Suprapubic skin (tissue), 4 donors: ENCODE data around the gene POF1B. TPM values are rescaled to one million over a fixed set of nuclear protein-coding genes. Genes with fewer than 3 reads are reported as not detected.
"Not testable (repeated sequence)": the region's sequence is repeated elsewhere in the genome, so short reads cannot be mapped to it uniquely, and the experiment has no call there.

Experiments used
- DNase-seq, 2 donors: peaks; one replicate each; pipeline ENCODE4 v3.0.0-alpha.2; 2019; ENCODE audit warnings: low spot score in 2 of 2
- H3K27ac ChIP-seq: fragments of 200-600 bp; sonication (generic); one replicate; pipeline ENCODE4 v1.5.1; 2019
- H3K27me3 ChIP-seq: fragments of 200-600 bp; sonication (generic); one replicate; pipeline ENCODE4 v1.5.1; 2019
- H3K36me3 ChIP-seq: fragments of 200-600 bp; sonication (generic); one replicate; pipeline ENCODE4 v1.5.1; 2019
- H3K4me1 ChIP-seq: fragments of 200-600 bp; sonication (generic); one replicate; pipeline ENCODE4 v1.5.1; 2019
- H3K4me3 ChIP-seq: fragments of 200-600 bp; sonication (generic); one replicate; pipeline ENCODE4 v1.5.1; 2019; ENCODE audit warnings: mild to moderate bottlenecking
- H3K9me3 ChIP-seq: fragments of 200-600 bp; sonication (generic); one replicate; pipeline ENCODE4 v1.5.1; 2019
- EP300 ChIP-seq: sonication (generic); formaldehyde crosslinking; IDR thresholded peaks from one replicate; pipeline ENCODE4 v1.6.1; 2017; ENCODE audit warnings: antibody characterized with exemption
- POLR2A ChIP-seq, 2 donors: fragments of 450-650 bp; IDR thresholded peaks; one replicate each; pipeline ENCODE4 v1.6.1; 2017; ENCODE audit warnings: antibody characterized with exemption in 2 of 2, mild to moderate bottlenecking in 2 of 2, moderate library complexity in 2 of 2
- POLR2AphosphoS5 ChIP-seq, 3 donors: sonication (generic); formaldehyde crosslinking; IDR thresholded peaks; one replicate each; pipeline ENCODE4 v1.6.1; 2017; ENCODE audit warnings: antibody characterized with exemption in 3 of 3
- WGBS: methylation state at CpG from one replicate; pipeline ENCODE4 v1.1.5; 2018; 5-methylcytosine and 5-hydroxymethylcytosine counted together
- total RNA-seq, 4 donors: library from RNA; depleted of rRNA; stranded (reverse); fragments of >200 nt; gene quantifications; one replicate each; pipeline ENCODE4 v1.1.0, GENCODE V29; 2016
- TF ChIP-seq, protein P1 (sequence below), 2 donors: fragments of 200-600 bp in 1 of 2; fragments of 450-650 bp in 1 of 2; sonication (generic) in 1 of 2; IDR thresholded peaks; one replicate each; pipeline ENCODE4 v1.5.1; 2016 to 2019; ENCODE audit warnings: antibody characterized with exemption in 2 of 2, mild to moderate bottlenecking in 1 of 2, moderate library complexity in 1 of 2

Gene POF1B
- total RNA-seq, 4 donors from 2014 or later = 139 to 330 (median 304) TPM

- no peak overlapping the region for H3K27ac ChIP-seq
- H3K4me3 ChIP-seq = no peak overlapping the region
- H3K4me1 ChIP-seq = no peaks in the 10 kb centered on the region
- H3K27me3 ChIP-seq = no peaks in the 10 kb centered on the region
- DNase-seq = no peak
- H3K36me3 ChIP-seq = no peaks in the 10 kb centered on the region
- 79% methylated on average over 7 of the region's 7 CpGs for WGBS
- TF ChIP-seq EP300 (no peak), POLR2AphosphoS5 (IDR thresholded peaks at IDR 0.05) (no peak), POLR2A (IDR thresholded peaks at IDR 0.05) (no peak)
- TF ChIP-seq, protein P1, sequence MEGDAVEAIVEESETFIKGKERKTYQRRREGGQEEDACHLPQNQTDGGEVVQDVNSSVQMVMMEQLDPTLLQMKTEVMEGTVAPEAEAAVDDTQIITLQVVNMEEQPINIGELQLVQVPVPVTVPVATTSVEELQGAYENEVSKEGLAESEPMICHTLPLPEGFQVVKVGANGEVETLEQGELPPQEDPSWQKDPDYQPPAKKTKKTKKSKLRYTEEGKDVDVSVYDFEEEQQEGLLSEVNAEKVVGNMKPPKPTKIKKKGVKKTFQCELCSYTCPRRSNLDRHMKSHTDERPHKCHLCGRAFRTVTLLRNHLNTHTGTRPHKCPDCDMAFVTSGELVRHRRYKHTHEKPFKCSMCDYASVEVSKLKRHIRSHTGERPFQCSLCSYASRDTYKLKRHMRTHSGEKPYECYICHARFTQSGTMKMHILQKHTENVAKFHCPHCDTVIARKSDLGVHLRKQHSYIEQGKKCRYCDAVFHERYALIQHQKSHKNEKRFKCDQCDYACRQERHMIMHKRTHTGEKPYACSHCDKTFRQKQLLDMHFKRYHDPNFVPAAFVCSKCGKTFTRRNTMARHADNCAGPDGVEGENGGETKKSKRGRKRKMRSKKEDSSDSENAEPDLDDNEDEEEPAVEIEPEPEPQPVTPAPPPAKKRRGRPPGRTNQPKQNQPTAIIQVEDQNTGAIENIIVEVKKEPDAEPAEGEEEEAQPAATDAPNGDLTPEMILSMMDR (IDR thresholded peaks at IDR 0.05) = no peak
- H3K9me3 ChIP-seq = no peaks in the 10 kb centered on the region
These were observed 90.3 kb downstream of the POF1B start for GRCh38 chrX:85288992-85289723.

- not testable (repeated sequence) for H3K36me3 ChIP-seq, H3K4me3 ChIP-seq, H3K27ac ChIP-seq, DNase-seq, H3K27me3 ChIP-seq, H3K4me1 ChIP-seq, H3K9me3 ChIP-seq
- 87% methylated on average over 6 of the region's 6 CpGs for WGBS
These were observed 94.2 kb downstream of the POF1B start for GRCh38 chrX:85285286-85285685.

DNA sequence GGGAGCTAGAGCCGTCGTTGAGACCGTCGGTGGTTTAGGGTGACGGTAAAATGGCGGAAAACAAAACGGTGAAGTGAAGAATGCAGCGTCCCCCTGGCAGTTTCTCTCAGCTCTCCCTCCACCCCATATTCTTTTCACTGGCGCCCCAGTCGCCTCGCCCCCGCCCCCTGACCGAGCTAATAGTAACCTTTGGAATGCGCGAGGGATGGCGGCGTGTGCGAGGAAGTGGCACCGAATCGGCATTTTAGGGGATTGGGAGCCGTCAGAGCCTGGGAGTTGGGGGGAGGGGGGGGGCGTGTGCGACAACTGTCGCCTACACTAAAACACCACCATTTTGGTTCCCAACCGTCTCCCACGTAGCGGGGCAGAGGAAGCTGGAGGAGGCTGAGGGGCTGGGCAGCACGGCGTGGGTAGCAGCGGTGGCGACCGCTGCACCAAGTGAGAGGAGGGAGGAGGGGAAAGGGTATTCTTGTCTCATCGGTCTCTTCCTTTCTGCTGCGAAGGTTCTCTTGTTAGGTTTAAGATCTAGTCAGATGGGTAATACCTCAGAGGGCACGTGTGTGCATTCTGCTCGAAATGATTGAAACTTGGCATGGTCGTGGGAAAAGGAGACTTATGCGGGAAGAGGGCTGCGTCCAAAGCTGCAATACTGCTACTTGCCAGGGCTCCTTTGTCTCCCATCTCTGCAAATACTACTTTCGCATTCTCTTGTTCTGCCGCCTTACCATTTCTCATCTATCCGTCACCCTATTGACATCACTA is 134.8 kb downstream of the POF1B start:
- Histone ChIP-seq H3K9me3 (no peaks in the 10 kb centered on the region), H3K27ac (peak overlapping the region; percentile 65), H3K36me3 (no peaks in the 10 kb centered on the region), H3K27me3 (no peaks in the 10 kb centered on the region), H3K4me1 (no peaks in the 10 kb centered on the region), H3K4me3 (peak overlapping the region; percentile 59)
- no peak for TF ChIP-seq EP300
- TF ChIP-seq, protein P1 (IDR thresholded peaks at IDR 0.05) = no peak
- no peak for TF ChIP-seq POLR2A (IDR thresholded peaks at IDR 0.05)
- TF ChIP-seq POLR2AphosphoS5 (IDR thresholded peaks at IDR 0.05) = no peak
- 39% methylated on average over 42 of the region's 42 CpGs for WGBS
- no peak for DNase-seq

DNA sequence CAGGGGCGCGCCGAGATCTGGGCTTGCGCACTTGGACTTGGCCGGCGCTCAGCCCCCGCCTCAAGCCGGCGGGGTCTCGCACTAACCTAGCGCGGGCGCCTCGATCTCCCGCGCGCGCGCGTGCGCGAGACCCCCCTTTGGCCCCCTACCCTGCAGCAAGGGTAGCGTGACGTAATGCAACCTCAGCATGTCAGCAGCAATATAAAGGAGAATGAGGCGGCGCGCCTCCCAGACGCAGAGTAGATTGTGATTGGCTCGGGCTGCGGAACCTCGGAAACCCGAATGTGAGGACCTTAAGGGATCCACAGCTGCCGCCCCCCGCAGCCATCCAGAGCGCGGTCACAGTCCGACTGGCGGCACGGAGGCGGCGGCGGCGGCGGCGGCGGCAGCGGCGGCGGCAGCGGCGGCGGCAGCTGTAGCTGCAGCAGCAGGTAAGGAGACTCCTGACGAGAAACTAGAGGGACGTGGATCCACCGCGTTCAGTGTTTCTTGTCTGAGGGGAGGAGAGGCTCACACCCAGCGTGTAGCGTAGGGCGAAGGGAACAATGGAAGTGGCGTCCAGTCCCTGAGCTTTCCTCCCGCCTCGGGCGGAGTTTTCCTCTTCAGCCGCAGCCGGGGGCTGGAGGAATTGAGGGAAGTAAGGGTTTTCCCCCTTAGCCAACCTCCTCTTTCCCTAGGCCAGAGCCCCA is 135.6 kb downstream of the POF1B start, which contains the start of the genes SATL1 and ZNF711:
SATL1 (minus strand) TSS at position 19 of the 689 bp plus-strand sequence. CDS start 134,811 bp downstream, outside the sequence.
ZNF711 (plus strand) TSS at position 231 of the 689 bp plus-strand sequence. CDS start 3,582 bp downstream, outside the sequence.
- Histone ChIP-seq H3K4me3 (peak within 1 kb of the TSS; percentile 59), H3K27me3 (no peaks in the 10 kb centered on the region), H3K27ac (peak within 1 kb of the TSS; percentile 65), H3K36me3 (no peaks in the 10 kb centered on the region), H3K4me1 (no peaks in the 10 kb centered on the region), H3K9me3 (no peaks in the 10 kb centered on the region)
- WGBS = 19% methylated on average over 38 of the region's 65 CpGs
- peak; percentile 62 to 72 for DNase-seq
- TF ChIP-seq POLR2A (IDR thresholded peaks at IDR 0.05) = no peak
- TF ChIP-seq, protein P1 (IDR thresholded peaks at IDR 0.05) = no peak
- TF ChIP-seq EP300 = no peak
- TF ChIP-seq POLR2AphosphoS5 (IDR thresholded peaks at IDR 0.05) = no peak

GRCh38 chrX:85243155-85243554 is 136.3 kb downstream of the POF1B start:
- Histone ChIP-seq H3K4me3 (peak overlapping the region; percentile 59), H3K4me1 (no peaks in the 10 kb centered on the region), H3K27me3 (no peaks in the 10 kb centered on the region), H3K27ac (no peak overlapping the region), H3K9me3 (no peaks in the 10 kb centered on the region), H3K36me3 (no peaks in the 10 kb centered on the region)
- TF ChIP-seq EP300 (no peak), POLR2AphosphoS5 (IDR thresholded peaks at IDR 0.05) (no peak), POLR2A (IDR thresholded peaks at IDR 0.05) (no peak)
- TF ChIP-seq, protein P1 (IDR thresholded peaks at IDR 0.05) = no peak
- 48% methylated on average over 2 of the region's 2 CpGs for WGBS
- no peak for DNase-seq

Other genes starting within 250 kb of the POF1B start
- gene SATL1, start 135.9 kb downstream of the POF1B start, total RNA-seq = under 1 TPM in 2 of 4 donors, not detected in 2; 0.16 to 0.45 TPM
- gene ZNF711, start 135.7 kb downstream of the POF1B start, total RNA-seq = 1 to 10 TPM; 2.6 to 6.8 (median 4.0) TPM